ENCODE results near the gene MMP2.

MMP2 gene

DNA sequence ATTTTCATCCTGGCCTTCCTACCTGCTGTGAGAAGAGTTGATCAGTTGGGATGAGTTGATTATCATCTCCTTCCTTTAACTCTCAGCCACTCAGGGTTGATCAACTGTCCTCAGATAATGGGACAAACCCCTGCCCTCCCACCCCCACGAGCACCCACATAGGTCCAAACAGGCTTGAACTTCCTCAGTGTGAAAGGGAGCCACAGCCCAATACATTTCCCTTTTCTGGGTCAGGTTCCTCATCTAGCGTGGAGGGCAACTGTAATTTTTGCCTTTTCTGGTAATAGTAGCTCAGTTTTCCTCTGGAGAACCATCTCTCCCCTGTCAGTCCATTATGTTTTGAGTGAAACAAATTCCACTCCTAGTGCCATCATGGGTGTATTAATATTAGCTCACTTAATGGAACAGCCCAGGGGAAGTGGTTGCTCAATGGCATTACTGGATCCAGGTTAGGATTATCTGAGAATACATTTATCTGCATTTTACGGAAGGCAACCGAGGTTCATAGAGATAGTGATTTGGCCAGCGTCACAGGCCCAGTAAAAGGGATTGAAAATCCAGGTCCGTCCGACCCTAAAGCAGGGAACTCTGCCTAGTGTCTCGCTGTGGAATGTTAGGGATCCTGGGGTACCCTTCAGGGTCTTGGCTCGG is 29.4 kb downstream of the MMP2 start:
- peak; percentile 7 for DNase-seq (ENCODE audit: low spot score)
- in situ Hi-C loops (cut with MboI; ENCODE audit: low pct_unique_long_range_greater_than_20kb, low sequenced_read_pairs, unreplicated experiment) = no loop called here
- no peak for TF ChIP-seq CTCF (IDR thresholded peaks at IDR 0.05; ENCODE audit: extremely low read depth, insufficient read depth, missing control alignments)

DNA sequence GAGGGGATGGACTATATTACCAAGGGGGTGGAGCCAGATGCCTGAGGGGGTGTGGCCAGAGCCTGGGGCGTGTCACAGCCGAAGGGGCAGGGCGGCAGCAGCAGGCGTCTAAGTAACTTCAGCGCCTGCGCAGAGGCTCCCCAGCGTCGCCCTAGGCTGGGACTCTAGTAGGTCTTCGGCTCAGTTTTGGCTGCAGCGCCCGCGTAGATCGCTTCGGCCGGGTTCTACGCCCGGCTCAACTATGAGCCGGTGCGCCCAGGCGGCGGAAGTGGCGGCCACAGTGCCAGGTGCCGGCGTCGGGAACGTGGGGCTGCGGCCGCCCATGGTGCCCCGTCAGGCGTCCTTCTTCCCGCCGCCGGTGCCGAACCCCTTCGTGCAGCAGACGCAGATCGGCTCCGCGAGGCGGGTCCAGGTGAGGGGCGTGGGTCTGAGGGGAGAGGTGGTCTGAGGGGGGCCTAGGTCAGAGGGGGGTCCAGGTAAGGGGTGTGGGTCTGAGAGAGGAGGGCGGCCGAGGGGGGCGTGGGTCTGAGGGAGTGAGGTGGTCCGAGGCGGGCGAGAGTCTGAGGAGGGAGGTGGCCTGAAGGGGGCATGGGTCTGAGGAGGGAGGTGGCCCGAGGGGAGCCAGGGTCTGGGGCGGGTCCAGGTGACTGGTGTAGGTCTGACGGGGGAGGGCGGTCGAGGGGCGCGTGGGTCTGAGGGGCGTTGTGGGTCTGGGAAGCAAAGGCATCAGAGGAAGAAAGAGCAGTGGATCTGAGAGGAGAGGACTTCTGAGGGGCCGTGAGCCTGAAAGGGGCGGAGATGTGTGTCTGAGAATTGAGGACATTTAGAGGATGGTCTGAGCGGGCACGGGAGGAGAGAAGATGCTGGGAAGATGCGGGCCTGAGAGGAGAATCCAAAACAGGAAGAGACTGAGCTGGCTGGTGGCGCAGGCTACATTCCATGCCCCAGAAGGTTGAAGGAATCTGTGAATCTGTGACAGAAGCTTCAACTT is 30.2 kb downstream of the MMP2 start, which contains the start of gene LPCAT2:
Gene LPCAT2, plus strand, starts transcription at position 132 of the 991 bp plus-strand sequence. Its CDS starts 110 bp downstream, at position 242.
- in situ Hi-C loops (cut with MboI; ENCODE audit: low pct_unique_long_range_greater_than_20kb, low sequenced_read_pairs, unreplicated experiment) = no loop called here
- peak; percentile 52 for DNase-seq (ENCODE audit: low spot score)
- TF ChIP-seq CTCF (IDR thresholded peaks at IDR 0.05; ENCODE audit: extremely low read depth, insufficient read depth, missing control alignments) = no peak

DNA sequence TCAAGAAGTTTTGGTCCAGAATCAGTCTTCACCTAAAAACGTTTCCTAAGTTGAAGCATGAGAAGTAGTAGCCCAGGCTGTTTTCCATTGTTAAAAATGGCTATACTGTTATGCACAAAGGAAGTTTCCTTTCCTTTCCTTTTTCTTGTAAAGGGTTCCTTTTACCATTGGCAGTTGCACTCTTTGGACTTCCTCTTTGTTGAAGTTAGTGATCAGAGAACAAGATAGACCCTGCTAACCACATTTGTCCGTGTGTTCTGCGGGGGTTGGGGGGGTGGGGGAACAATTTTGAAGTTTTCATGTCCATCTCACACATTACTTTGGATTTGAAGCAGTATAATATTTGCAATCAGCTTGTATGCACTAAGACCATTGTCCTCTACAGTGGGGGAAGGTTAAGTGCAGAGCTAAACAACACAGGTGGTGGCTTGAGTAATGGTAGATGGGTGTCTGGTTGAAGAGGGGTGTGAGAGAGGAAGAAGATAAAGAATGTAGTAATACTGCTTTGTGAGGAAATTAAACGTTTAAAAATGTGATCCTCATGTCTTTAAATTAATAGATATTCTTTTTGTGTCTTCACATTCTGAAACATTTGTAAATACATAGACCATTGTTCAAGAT is 31.3 kb downstream of the MMP2 start:
- in situ Hi-C loops (cut with MboI; ENCODE audit: low pct_unique_long_range_greater_than_20kb, low sequenced_read_pairs, unreplicated experiment) = no loop called here
- TF ChIP-seq CTCF (IDR thresholded peaks at IDR 0.05; ENCODE audit: extremely low read depth, insufficient read depth, missing control alignments) = no peak
- peak; percentile 1 for DNase-seq (ENCODE audit: low spot score)

DNA sequence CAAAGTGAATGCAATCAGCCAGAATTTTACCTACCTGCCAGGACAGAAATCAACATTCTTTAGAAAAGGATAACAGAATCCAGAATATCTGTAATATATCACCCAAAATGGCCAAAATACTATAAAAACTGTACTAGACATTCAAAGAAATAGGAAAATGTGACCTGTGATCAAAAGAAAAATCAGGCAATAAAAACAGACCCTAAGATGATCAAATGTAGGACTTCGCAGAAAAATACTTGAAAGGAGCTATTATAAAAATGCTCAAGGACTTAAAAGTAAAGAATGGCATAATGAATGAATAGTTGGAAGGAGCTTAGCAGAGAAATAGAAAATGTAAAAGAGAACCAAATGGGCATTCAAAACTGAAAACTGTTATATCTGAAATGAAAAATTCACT is 33.9 kb downstream of the MMP2 start:
- DNase-seq (ENCODE audit: low spot score) = no peak
- no peak for TF ChIP-seq CTCF (IDR thresholded peaks at IDR 0.05; ENCODE audit: extremely low read depth, insufficient read depth, missing control alignments)
- in situ Hi-C loops (cut with MboI; ENCODE audit: low pct_unique_long_range_greater_than_20kb, low sequenced_read_pairs, unreplicated experiment) = no loop called here

- no peak for DNase-seq (ENCODE audit: low spot score)
- no peak for TF ChIP-seq CTCF (IDR thresholded peaks at IDR 0.05; ENCODE audit: extremely low read depth, insufficient read depth, missing control alignments)
- in situ Hi-C loops (cut with MboI; ENCODE audit: low pct_unique_long_range_greater_than_20kb, low sequenced_read_pairs, unreplicated experiment) = no loop called here
Observed at GRCh38 chr16:55513616-55514015, 34.6 kb downstream of the MMP2 start.

DNA sequence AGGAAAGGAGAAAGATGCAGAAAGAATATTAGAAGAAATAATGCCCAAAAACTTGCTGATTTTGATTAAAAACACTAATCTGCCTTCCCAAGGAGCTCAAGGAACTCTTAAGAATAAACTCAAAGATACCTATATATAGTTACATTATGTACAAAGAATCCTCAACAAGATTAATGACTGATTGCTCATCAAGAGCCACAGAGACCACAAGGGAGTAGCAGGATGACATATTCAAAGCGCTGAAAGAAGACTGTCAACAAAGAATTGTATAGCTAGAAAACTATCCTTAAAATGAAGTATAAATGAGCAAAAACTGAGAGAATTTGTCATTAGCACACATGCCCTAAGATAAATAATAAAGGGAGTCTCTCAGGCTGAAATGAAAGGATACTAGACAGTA is 36.1 kb downstream of the MMP2 start:
- in situ Hi-C loops (cut with MboI; ENCODE audit: low pct_unique_long_range_greater_than_20kb, low sequenced_read_pairs, unreplicated experiment) = no loop called here
- DNase-seq (ENCODE audit: low spot score) = no peak

More for the DNA sequence above, 36.1 kb downstream of the MMP2 start:
- no peak for TF ChIP-seq CTCF (IDR thresholded peaks at IDR 0.05; ENCODE audit: extremely low read depth, insufficient read depth, missing control alignments)
